HepG2 (cell line): Measurements from ENCODE around the gene SRSF2. TPM values are rescaled to one million over a fixed set of nuclear protein-coding genes. Genes with fewer than 3 reads are reported as not detected.
A peak's percentile ranks its signal among the peaks of the same experiment; 100 is the strongest.

Experiments
- BRD4 ChIP-seq: sonication (generic); formaldehyde crosslinking; IDR thresholded peaks from 2 replicates; pipeline ENCODE4 v1.4.0; 2020; ENCODE audit warnings: missing genetic modification reagents
- EED ChIP-seq: sonication (generic); formaldehyde crosslinking; IDR thresholded peaks from 2 replicates; pipeline ENCODE4 v1.5.0; 2020; ENCODE audit warnings: mild to moderate bottlenecking, missing genetic modification reagents
- GPN1 ChIP-seq: sonication (generic); formaldehyde crosslinking; IDR thresholded peaks from 2 replicates; pipeline ENCODE4 v1.5.1; 2020; ENCODE audit warnings: missing genetic modification reagents, borderline replicate concordance
- KLF12 ChIP-seq: sonication (generic); formaldehyde crosslinking; IDR thresholded peaks from 2 replicates; pipeline ENCODE4 v1.4.0; 2020; ENCODE audit warnings: missing genetic modification reagents, borderline replicate concordance
- NKX3-1 ChIP-seq: sonication (generic); formaldehyde crosslinking; IDR thresholded peaks from 2 replicates; pipeline ENCODE4 v1.5.0; 2020; ENCODE audit warnings: missing genetic modification reagents
- NONO ChIP-seq, 2 experiments: fragments of 450-650 bp in 1 of 2; sonication (generic) in 1 of 2; formaldehyde crosslinking in 1 of 2; IDR thresholded peaks in 1 of 2; conservative IDR thresholded peaks in 1 of 2; 2 replicates each; pipeline versions ENCODE4 v1.6.1 to v1.8.0; 2017 to 2022; ENCODE audit warnings: mild to moderate bottlenecking in 1 of 2, missing genetic modification reagents in 1 of 2, moderate library complexity in 1 of 2
- NR2C2 ChIP-seq: sonication (generic); formaldehyde crosslinking; IDR thresholded peaks from 2 replicates; pipeline ENCODE4 v1.4.0; 2020; ENCODE audit warnings: missing genetic modification reagents, mild to moderate bottlenecking, moderate library complexity, borderline replicate concordance
- PRDM4 ChIP-seq: sonication (generic); formaldehyde crosslinking; IDR thresholded peaks from 2 replicates; pipeline ENCODE4 v1.9.0; 2021; ENCODE audit warnings: missing genetic modification reagents, borderline replicate concordance
- STAG1 ChIP-seq: sonication (generic); formaldehyde crosslinking; IDR thresholded peaks from 2 replicates; pipeline ENCODE4 v1.4.0; 2020; ENCODE audit warnings: missing genetic modification reagents
- TOPORS ChIP-seq: sonication (generic); formaldehyde crosslinking; IDR thresholded peaks from 2 replicates; pipeline ENCODE4 v1.8.0; 2023; ENCODE audit warnings: mild to moderate bottlenecking, missing genetic modification reagents
- ZNF407 ChIP-seq: sonication (generic); formaldehyde crosslinking; IDR thresholded peaks from one replicate; pipeline ENCODE4 v1.5.1; 2020; ENCODE audit warnings: mild to moderate bottlenecking, missing genetic modification reagents; ENCODE audit errors: not compliant biosample characterization
- ZNF460 ChIP-seq: sonication (generic); formaldehyde crosslinking; IDR thresholded peaks from 2 replicates; pipeline ENCODE4 v1.5.1; 2020; ENCODE audit warnings: missing genetic modification reagents, mild to moderate bottlenecking, borderline replicate concordance
- ZNF501 ChIP-seq: sonication (generic); formaldehyde crosslinking; IDR thresholded peaks from 2 replicates; pipeline ENCODE4 v1.5.1; 2020; ENCODE audit warnings: mild to moderate bottlenecking, moderate library complexity, missing genetic modification reagents
- ZNF510 ChIP-seq: sonication (generic); formaldehyde crosslinking; IDR thresholded peaks from 2 replicates; pipeline ENCODE4 v1.4.0; 2020; ENCODE audit warnings: low read depth, mild to moderate bottlenecking, missing genetic modification reagents
- ZNF580 ChIP-seq: IDR thresholded peaks from 2 replicates; pipeline ENCODE4 v1.6.1; 2016; ENCODE audit warnings: low read depth, borderline replicate concordance
- ZNF740 ChIP-seq: sonication (generic); formaldehyde crosslinking; IDR thresholded peaks from 2 replicates; pipeline ENCODE4 v1.4.0; 2020; ENCODE audit warnings: missing genetic modification reagents
- ZNF773 ChIP-seq: sonication (generic); formaldehyde crosslinking; IDR thresholded peaks from 2 replicates; pipeline ENCODE4 v1.4.0; 2020; ENCODE audit warnings: missing genetic modification reagents, borderline replicate concordance
- polyA plus RNA-seq, 8 experiments: library from polyadenylated mRNA; depleted of rRNA in 3 of 8; stranded (reverse) in 7 of 8; unstranded in 1 of 8; fragments of >200 nt; fragmentation: Illumina TruSeq in 4 of 8; extraction: Trizol in 4 of 8; gene quantifications; 2 replicates each; pipeline versions ENCODE4 v1.2.1 to v1.2.3, GENCODE V29; 2011 to 2016; ENCODE audit warnings: low read depth in 4 of 8, missing spikeins in 1 of 8, mixed read lengths in 1 of 8; ENCODE audit not compliant: insufficient read depth in 1 of 8
- total RNA-seq, 5 experiments: library from RNA; depleted of rRNA; stranded (reverse); fragments of >200 nt; fragmentation: Illumina TruSeq; extraction: Trizol; gene quantifications; 2 replicates each; pipeline ENCODE4 v1.2.3, GENCODE V29; 2016; ENCODE audit warnings: low read depth in 1 of 5

Gene SRSF2
- total and polyA plus RNA-seq, 2 of the 13 experiments (the other 11 are each of a cell fraction or from before 2014, with no cell fraction given), result 306 to 319 TPM

GRCh38 chr17:76700617-76701470 is 36.3 kb downstream of the SRSF2 start (continued):
- TF ChIP-seq ZNF407 (CRISPR knock-in tag) (peak; percentile 65), ZNF501 (peak; percentile 88), BRD4 (CRISPR knock-in tag) (no peak; the same call in 1 of the 2 replicates), ZNF580 (CRISPR knock-in tag) (peak; percentile 36; the same call in 1 of the 2 replicates), EED (no peak), NONO (IDR thresholded peaks at IDR 0.05) (no peak), NONO (CRISPR knock-in tag; conservative IDR thresholded peaks at IDR 0.05) (no peak), PRDM4 (CRISPR knock-in tag) (no peak), ZNF773 (CRISPR knock-in tag) (no peak), STAG1 (CRISPR knock-in tag) (no peak), ZNF740 (CRISPR knock-in tag) (no peak), ZNF510 (CRISPR knock-in tag) (0 out of 2 replicates have a peak, but pooled peaks have one; percentile 45), ZNF460 (CRISPR knock-in tag) (no peak), GPN1 (CRISPR knock-in tag) (no peak), NR2C2 (no peak; the same call in 1 of the 2 replicates), KLF12 (CRISPR knock-in tag) (no peak; the same call in 1 of the 2 replicates), NKX3-1 (no peak), TOPORS (CRISPR knock-in tag) (no peak)
